HCT116 (cell line): ENCODE results near the gene TCF12. TPM values are rescaled to one million over a fixed set of nuclear protein-coding genes. Genes with fewer than 3 reads are reported as not detected.
"Not testable (repeated sequence)": the region's sequence is repeated elsewhere in the genome, so short reads cannot be mapped to it uniquely, and the experiment has no call there.

Experiments
- ATAC-seq: fragments of 200-7000 bp; cut with Tn5 transposase; 2 replicates; pipeline ENCODE4 v1.9.1; 2020; ENCODE audit warnings: mild to moderate bottlenecking, moderate library complexity
- BruUV-seq: library from RNA; stranded (reverse); fragments of 400-500 nt; replicated peaks from 2 replicates; lab custom pipeline; 2021; lab: Mats Ljungman, UMichigan
- CTCF ChIA-PET: fragments of 300-600 bp; sonication (Branson Sonifier 250); formaldehyde crosslinking; loops from one replicate; lab custom pipeline; 2021; ENCODE audit warnings: antibody characterized with exemption; lab: Charles Lee
- POLR2A ChIA-PET: fragments of 300-600, 350-600 bp; sonication (Branson Sonifier 250); formaldehyde crosslinking; loops from one replicate; lab custom pipeline; 2021; ENCODE audit warnings: antibody characterized with exemption; lab: Charles Lee
- RAD21 ChIA-PET, 2 experiments: fragments of 300-600 bp; sonication (Branson Sonifier 250); formaldehyde crosslinking; loops; one replicate each; lab custom pipeline; 2023; ENCODE audit warnings: low total read pairs in 2 of 2; ENCODE audit not compliant: uncharacterized antibody in 2 of 2, unreplicated experiment in 2 of 2, low non-redundant PET in 1 of 2; lab: Charles Lee
- DNase-seq: peaks from one replicate; pipeline ENCODE4 v3.0.0-alpha.2; 2010; ENCODE audit warnings: low read depth, low spot score
- H2AFZ ChIP-seq: fragments of 200-600 bp; shearing (Covaris generic), sonication (generic); 2 replicates; pipeline ENCODE4 v1.6.1; 2017; ENCODE audit warnings: low read depth, mixed run types, mixed read lengths, antibody characterized with exemption, low read length; ENCODE audit not compliant: poor library complexity, severe bottlenecking
- H3K27ac ChIP-seq: 2 replicates; pipeline ENCODE4 v1.5.1; 2012; ENCODE audit warnings: low read depth, low read length
- H3K27me3 ChIP-seq: fragments of 200-600 bp; sonication (generic); 2 replicates; pipeline ENCODE4 v1.6.1; 2016; ENCODE audit warnings: mixed run types, low read length, mixed read lengths; ENCODE audit not compliant: insufficient read depth
- H3K36me3 ChIP-seq, 2 experiments: fragments of 200-500 bp in 1 of 2; fragments of 200-600 bp in 1 of 2; sonication (Bioruptor generic) in 1 of 2; sonication (generic) in 1 of 2; 2 replicates each; pipeline versions ENCODE4 v1.5.1 to v1.6.1; 2014 to 2016; ENCODE audit warnings: low read length in 2 of 2, inconsistent platforms in 1 of 2, mixed read lengths in 1 of 2, mixed run types in 1 of 2; ENCODE audit not compliant: insufficient read depth in 2 of 2, control insufficient read depth in 1 of 2
- H3K4me1 ChIP-seq, 2 experiments: fragments of 200-600 bp in 1 of 2; sonication (generic) in 1 of 2; 2 replicates each; pipeline versions ENCODE4 v1.5.1 to v1.6.1; 2012 to 2017; ENCODE audit warnings: low read length in 2 of 2, inconsistent platforms in 1 of 2, mild to moderate bottlenecking in 1 of 2, mixed read lengths in 1 of 2, mixed run types in 1 of 2, moderate library complexity in 1 of 2; ENCODE audit not compliant: insufficient read depth in 2 of 2, control insufficient read depth in 1 of 2
- H3K4me2 ChIP-seq: fragments of 200-600 bp; sonication (generic); 2 replicates; pipeline ENCODE4 v1.6.1; 2017; ENCODE audit warnings: mixed run types, low read length, mixed read lengths
- H3K4me3 ChIP-seq, 2 experiments: fragments of 200-600 bp in 1 of 2; sonication (generic) in 1 of 2; replicated peaks in 1 of 2; 2 replicates each; pipeline ENCODE4 v1.5.1; 2011 to 2016; ENCODE audit warnings: low read length in 2 of 2, control low read depth in 1 of 2, low read depth in 1 of 2, mild to moderate bottlenecking in 1 of 2, mixed read lengths in 1 of 2, mixed run types in 1 of 2
- H3K79me2 ChIP-seq: fragments of 200-600 bp; sonication (generic); 2 replicates; pipeline ENCODE4 v1.6.1; 2017; ENCODE audit warnings: mild to moderate bottlenecking, mixed run types, low read length, moderate library complexity, mixed read lengths; ENCODE audit not compliant: insufficient read depth
- H3K9ac ChIP-seq: fragments of 200-600 bp; sonication (generic); 2 replicates; pipeline ENCODE4 v1.6.1; 2016; ENCODE audit warnings: low read length, mixed read lengths
- H3K9me2 ChIP-seq: fragments of 200-600 bp; sonication (generic), shearing (Covaris generic); 2 replicates; pipeline ENCODE4 v1.6.1; 2017; ENCODE audit warnings: mixed run types, mild to moderate bottlenecking, moderate library complexity; ENCODE audit not compliant: insufficient read depth
- H3K9me3 ChIP-seq, 2 experiments: fragments of 200-500 bp in 1 of 2; fragments of 200-600 bp in 1 of 2; sonication (Bioruptor generic) in 1 of 2; sonication (generic) in 1 of 2; 2 replicates each; pipeline ENCODE4 v1.6.1; 2014 to 2017; ENCODE audit warnings: low read length in 2 of 2, mixed read lengths in 2 of 2, inconsistent platforms in 1 of 2, low read depth in 1 of 2, mild to moderate bottlenecking in 1 of 2, mixed run types in 1 of 2, moderate library complexity in 1 of 2; ENCODE audit not compliant: control insufficient read depth in 1 of 2, insufficient read depth in 1 of 2
- H4K20me1 ChIP-seq: fragments of 200-600 bp; sonication (generic), shearing (Covaris generic); 2 replicates; pipeline ENCODE4 v1.6.1; 2017; ENCODE audit warnings: mixed run types, mild to moderate bottlenecking, moderate library complexity; ENCODE audit not compliant: insufficient read depth
- EGR1 ChIP-seq: IDR thresholded peaks from 2 replicates; pipeline ENCODE4 v1.6.1; 2012; ENCODE audit warnings: low read depth
- ELF1 ChIP-seq: IDR thresholded peaks from 2 replicates; pipeline ENCODE4 v1.6.1; 2012; ENCODE audit warnings: low read depth, borderline replicate concordance
- EZH2phosphoT487 ChIP-seq: fragments of 200-600 bp; IDR thresholded peaks from 2 replicates; pipeline ENCODE4 v1.6.1; 2018; ENCODE audit warnings: antibody characterized with exemption, borderline replicate concordance
- RAD21 ChIP-seq: IDR thresholded peaks from 2 replicates; pipeline ENCODE4 v1.6.1; 2012; ENCODE audit warnings: low read depth, mild to moderate bottlenecking
- SIN3A ChIP-seq: IDR thresholded peaks from 2 replicates; pipeline ENCODE4 v1.6.1; 2012; ENCODE audit warnings: low read depth
- SP1 ChIP-seq: IDR thresholded peaks from 2 replicates; pipeline ENCODE4 v1.6.1; 2012; ENCODE audit warnings: low read depth
- intact Hi-C: fragments of 100-400 bp; cut with micrococcal nuclease; formaldehyde crosslinking; loops from 2 replicates; pipeline ENCODE4 v1.10.0; 2022
- total RNA-seq: library from RNA; stranded (reverse); gene quantifications from one replicate; pipeline ENCODE4 v1.2.1, GENCODE V29; 2021; ENCODE audit not compliant: unreplicated experiment
- TF ChIP-seq, protein P1 (sequence below): IDR thresholded peaks from 2 replicates; pipeline ENCODE4 v1.6.1; 2012
- TF ChIP-seq, protein P2 (sequence below): IDR thresholded peaks from 2 replicates; pipeline ENCODE4 v1.6.1; 2011; ENCODE audit warnings: mild to moderate bottlenecking, low read length, moderate library complexity; ENCODE audit not compliant: insufficient replicate concordance; ENCODE audit errors: extremely low read depth
- TF ChIP-seq, protein P3 (sequence below): IDR thresholded peaks from 2 replicates; pipeline ENCODE4 v1.6.1; 2012; ENCODE audit warnings: low read depth

The TCF12 gene
- total RNA-seq, 1 experiment from 2014 or later = 71.6 TPM

DNA sequence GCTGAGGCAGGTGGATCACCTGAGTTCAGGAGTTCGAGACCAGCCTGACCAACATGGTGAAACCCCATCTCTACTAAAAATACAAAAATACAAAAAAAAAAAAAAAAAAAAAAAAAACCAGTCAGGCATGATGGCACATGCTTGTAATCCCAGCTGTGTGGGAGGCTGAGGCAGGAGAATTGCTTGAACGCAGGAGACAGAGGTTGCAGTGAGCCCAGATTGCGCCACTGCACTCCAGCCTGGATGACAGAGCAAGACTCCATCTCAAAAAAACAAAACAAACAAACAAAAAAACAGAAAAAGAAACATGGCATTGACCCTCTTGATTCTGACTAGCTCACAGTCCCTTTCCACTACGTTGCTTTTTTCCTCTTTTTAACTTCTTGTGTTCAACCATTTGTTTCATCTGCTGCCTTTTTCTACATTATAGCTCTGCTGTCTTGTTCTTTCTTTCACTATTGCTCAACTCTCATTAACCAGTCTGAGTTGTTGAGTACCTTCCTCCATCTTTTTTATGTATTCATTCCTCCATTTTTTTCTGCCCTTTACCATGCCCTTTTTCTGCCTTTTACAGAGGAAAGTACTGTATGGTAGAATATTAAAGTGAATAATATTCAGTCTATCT, 179.6 kb downstream of the TCF12 start:
- POLR2A ChIA-PET, H4K20me1 ChIP-seq, intact Hi-C loops, BruUV-seq, H3K4me1 ChIP-seq, H3K4me2 ChIP-seq, H3K79me2 ChIP-seq, RAD21 ChIA-PET, H3K9ac ChIP-seq, ATAC-seq, H3K4me3 ChIP-seq, H2AFZ ChIP-seq, DNase-seq, H3K36me3 ChIP-seq, H3K9me2 ChIP-seq, H3K27ac ChIP-seq, H3K9me3 ChIP-seq, H3K27me3 ChIP-seq, CTCF ChIA-PET: not testable (repeated sequence)

DNA sequence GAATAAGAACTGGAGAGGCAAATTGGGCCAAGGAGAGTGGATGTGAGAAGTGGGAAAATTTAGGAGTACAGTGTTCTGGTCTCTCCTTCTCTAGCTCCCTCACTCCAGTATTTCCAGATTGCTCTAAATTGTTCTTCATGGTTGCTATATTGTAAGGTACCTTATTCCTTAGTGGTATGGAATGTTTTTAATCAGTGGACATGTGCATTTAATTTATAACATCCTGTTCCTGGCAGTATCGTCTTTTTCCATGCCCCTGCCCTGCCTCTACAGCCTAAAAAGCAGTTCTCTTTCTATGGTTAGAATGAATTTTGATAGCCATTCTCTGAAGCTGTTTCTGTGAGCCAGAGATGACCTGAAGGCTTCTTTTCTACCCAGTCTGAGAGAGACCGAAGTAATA, 180.5 kb downstream of the TCF12 start:
- no TSS peak for BruUV-seq
- Histone ChIP-seq H2AFZ (no peak overlapping the region), H3K9ac (no peak overlapping the region), H3K9me2 (no peaks in the 10 kb centered on the region), H4K20me1 (no peaks in the 10 kb centered on the region), H3K4me1 (no peaks in the 10 kb centered on the region), H3K27ac (no peak overlapping the region), H3K27me3 (no peaks in the 10 kb centered on the region), H3K4me2 (no peak overlapping the region), H3K4me3 (no peak overlapping the region), H3K9me3 (no peaks in the 10 kb centered on the region), H3K79me2 (no peaks in the 10 kb centered on the region; the same call in 1 of the 2 replicates), H3K36me3 (no peaks in the 10 kb centered on the region)
- POLR2A ChIA-PET = no interaction called here
- intact Hi-C loops = no loop called here
- TF ChIP-seq ELF1 (no peak), RAD21 (no peak), EZH2phosphoT487 (no peak), EGR1 (no peak), SP1 (no peak), SIN3A (no peak)
- TF ChIP-seq, protein P1, sequence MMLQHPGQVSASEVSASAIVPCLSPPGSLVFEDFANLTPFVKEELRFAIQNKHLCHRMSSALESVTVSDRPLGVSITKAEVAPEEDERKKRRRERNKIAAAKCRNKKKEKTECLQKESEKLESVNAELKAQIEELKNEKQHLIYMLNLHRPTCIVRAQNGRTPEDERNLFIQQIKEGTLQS = no peak
- TF ChIP-seq, protein P2, sequence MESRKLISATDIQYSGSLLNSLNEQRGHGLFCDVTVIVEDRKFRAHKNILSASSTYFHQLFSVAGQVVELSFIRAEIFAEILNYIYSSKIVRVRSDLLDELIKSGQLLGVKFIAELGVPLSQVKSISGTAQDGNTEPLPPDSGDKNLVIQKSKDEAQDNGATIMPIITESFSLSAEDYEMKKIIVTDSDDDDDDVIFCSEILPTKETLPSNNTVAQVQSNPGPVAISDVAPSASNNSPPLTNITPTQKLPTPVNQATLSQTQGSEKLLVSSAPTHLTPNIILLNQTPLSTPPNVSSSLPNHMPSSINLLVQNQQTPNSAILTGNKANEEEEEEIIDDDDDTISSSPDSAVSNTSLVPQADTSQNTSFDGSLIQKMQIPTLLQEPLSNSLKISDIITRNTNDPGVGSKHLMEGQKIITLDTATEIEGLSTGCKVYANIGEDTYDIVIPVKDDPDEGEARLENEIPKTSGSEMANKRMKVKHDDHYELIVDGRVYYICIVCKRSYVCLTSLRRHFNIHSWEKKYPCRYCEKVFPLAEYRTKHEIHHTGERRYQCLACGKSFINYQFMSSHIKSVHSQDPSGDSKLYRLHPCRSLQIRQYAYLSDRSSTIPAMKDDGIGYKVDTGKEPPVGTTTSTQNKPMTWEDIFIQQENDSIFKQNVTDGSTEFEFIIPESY = no peak
- TF ChIP-seq, protein P3, sequence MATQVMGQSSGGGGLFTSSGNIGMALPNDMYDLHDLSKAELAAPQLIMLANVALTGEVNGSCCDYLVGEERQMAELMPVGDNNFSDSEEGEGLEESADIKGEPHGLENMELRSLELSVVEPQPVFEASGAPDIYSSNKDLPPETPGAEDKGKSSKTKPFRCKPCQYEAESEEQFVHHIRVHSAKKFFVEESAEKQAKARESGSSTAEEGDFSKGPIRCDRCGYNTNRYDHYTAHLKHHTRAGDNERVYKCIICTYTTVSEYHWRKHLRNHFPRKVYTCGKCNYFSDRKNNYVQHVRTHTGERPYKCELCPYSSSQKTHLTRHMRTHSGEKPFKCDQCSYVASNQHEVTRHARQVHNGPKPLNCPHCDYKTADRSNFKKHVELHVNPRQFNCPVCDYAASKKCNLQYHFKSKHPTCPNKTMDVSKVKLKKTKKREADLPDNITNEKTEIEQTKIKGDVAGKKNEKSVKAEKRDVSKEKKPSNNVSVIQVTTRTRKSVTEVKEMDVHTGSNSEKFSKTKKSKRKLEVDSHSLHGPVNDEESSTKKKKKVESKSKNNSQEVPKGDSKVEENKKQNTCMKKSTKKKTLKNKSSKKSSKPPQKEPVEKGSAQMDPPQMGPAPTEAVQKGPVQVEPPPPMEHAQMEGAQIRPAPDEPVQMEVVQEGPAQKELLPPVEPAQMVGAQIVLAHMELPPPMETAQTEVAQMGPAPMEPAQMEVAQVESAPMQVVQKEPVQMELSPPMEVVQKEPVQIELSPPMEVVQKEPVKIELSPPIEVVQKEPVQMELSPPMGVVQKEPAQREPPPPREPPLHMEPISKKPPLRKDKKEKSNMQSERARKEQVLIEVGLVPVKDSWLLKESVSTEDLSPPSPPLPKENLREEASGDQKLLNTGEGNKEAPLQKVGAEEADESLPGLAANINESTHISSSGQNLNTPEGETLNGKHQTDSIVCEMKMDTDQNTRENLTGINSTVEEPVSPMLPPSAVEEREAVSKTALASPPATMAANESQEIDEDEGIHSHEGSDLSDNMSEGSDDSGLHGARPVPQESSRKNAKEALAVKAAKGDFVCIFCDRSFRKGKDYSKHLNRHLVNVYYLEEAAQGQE = no peak
- ATAC-seq (no peak), DNase-seq (no peak)
- RAD21 ChIA-PET = no interaction called here
- CTCF ChIA-PET = no interaction called here
